GM21423 (cell line): ENCODE results near the gene ERMAP.

Source experiments
- ATAC-seq: cut with Tn5 transposase; IDR thresholded peaks from one replicate; pipeline ENCODE4 v1.9.1; 2021; ENCODE audit warnings: mild to moderate bottlenecking, moderate library complexity; ENCODE audit not compliant: unreplicated experiment

Gene ERMAP, protein sequence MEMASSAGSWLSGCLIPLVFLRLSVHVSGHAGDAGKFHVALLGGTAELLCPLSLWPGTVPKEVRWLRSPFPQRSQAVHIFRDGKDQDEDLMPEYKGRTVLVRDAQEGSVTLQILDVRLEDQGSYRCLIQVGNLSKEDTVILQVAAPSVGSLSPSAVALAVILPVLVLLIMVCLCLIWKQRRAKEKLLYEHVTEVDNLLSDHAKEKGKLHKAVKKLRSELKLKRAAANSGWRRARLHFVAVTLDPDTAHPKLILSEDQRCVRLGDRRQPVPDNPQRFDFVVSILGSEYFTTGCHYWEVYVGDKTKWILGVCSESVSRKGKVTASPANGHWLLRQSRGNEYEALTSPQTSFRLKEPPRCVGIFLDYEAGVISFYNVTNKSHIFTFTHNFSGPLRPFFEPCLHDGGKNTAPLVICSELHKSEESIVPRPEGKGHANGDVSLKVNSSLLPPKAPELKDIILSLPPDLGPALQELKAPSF

GRCh38 chr1:42816585-42817439, at the start of gene ERMAP, which contains the start of gene SVBP:
Gene ERMAP (plus strand): TSS chr1:42817122. CDS start chr1:42830449, 13,327 bp downstream.
Gene SVBP (minus strand): TSS chr1:42817397. CDS start chr1:42816544, 853 bp downstream.
- ATAC-seq, result peak; percentile 82

GRCh38 chr1:42767510-42768000, 49.4 kb upstream of the ERMAP start:
- ATAC-seq, result peak; percentile 5

DNA sequence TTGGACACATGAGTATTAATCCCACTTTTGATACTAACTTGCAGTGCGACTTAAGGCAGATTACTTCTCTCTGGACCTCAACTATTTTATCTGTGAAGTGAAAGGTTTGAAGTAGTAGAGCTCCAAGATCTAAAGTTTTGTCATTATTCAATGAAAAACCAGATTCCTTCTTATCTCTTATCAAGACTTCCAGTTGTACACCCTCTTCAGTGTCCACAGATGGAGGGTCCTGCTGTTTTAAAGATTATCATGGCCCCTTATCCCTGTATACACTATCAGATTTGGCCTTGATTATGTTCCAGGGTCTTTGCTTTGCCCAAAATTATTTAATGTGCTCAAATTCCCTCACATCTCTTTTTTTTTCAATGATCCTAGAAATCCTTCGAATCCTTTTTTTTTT, 48.8 kb upstream of the ERMAP start:
- ATAC-seq, result no peak

GRCh38 chr1:42769811-42770210, 47.1 kb upstream of the ERMAP start:
- no peak for ATAC-seq

GRCh38 chr1:42773420-42773819, 43.5 kb upstream of the ERMAP start:
- ATAC-seq, result no peak

DNA sequence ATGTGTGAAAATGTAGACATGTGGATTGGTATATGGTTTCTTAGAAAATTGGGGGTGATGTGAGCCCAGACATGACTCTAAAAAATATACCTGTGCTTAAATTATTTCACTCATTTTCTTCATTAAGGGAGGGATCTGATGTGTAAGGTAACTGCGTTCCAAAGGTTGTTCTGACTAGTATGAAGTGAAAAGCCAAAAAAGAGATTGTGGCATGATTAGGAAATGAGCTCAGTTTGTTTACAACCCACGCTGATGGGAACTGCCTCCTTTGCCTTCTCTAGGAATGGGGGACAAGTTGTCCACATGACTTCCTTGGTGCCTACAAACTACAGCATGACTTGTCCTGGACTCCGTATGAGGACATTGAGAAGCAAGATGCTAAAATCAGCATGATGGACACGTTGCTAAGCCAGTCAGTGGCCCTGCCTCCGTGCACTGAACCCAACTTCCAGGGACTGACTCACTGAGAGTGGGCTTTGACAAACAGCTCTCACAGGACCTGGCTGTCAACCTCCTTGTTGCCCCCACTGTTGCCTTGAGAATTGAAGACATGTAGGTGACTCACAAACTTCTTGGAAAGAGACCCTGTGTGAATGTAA, 41.9 kb upstream of the ERMAP start:
- no peak for ATAC-seq

DNA sequence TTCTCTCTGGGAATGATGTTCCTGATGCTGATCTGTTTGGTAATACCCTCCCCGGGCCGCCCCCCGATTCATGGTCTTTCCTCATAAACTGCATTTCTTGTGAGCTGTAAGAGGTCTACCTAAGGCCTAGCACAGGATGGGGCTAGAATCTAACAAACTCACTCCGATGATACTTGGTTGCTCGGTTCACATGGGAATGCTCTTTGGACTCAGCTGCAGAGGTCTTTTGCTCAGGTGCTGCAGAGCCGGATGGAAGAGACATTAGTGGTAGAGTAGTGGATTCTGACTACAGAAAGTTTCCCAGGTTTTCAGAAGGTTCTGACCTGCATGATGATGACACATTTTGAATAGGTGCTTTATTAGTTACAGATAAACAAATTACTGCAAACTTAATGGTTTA, 40.4 kb upstream of the ERMAP start:
- no peak for ATAC-seq

DNA sequence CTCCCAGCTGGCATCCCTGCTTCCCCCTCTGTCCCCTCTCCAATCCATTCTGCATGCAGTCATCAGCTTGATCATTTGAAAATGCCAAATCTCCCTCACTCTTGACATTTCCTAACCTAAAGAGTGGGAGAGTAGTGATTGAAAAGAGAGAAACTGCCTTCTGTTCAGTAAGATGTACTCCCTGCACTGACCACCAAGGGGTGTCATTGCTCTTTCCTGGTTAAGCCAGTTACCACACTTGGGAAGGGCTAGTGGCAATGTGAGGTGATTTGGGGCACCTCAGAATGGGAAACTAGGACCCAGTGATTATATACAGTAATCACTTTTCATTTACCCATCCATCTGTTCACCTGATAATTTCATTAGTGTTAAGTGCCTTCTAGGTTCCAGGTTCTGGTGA, 39.1 kb upstream of the ERMAP start:
- no peak for ATAC-seq

DNA sequence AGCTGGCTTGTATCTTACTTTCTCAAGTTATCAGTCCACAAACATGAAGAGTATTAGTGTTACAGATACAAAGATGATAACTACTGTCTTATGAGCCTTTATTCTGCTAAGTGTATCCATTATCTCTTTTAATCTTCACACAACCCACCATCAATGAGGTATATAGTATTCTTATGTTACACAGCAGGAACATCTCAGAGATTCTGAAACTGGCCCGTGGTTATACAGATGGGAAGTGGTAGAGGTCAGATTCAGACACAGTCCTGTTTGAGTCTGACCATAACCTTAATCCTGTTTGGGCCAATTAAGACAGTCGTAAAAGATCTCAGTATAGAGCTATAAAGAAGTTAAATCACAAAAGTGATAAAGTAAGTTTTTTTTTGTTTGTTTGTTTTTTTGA, 37.2 kb upstream of the ERMAP start:
- ATAC-seq, result no peak

DNA sequence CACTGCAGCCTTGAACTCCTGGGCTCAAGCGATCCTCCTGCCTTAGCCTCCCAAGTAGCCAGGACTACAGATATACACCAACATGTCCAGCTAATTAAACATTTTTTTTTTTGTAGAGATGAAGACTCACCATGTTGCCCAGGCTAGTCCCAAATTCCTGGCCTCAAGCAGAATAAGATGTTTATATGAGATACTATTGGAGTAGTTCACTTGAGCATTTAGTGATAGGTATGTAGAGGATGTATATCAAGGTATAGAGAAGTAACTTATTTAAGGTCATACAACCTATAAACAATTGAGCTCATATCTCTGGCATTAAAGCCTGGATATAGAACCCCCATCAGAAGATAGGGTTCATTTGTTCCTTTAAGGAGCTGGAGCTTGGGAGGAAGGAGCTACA, 36.7 kb upstream of the ERMAP start:
- ATAC-seq, result no peak

DNA sequence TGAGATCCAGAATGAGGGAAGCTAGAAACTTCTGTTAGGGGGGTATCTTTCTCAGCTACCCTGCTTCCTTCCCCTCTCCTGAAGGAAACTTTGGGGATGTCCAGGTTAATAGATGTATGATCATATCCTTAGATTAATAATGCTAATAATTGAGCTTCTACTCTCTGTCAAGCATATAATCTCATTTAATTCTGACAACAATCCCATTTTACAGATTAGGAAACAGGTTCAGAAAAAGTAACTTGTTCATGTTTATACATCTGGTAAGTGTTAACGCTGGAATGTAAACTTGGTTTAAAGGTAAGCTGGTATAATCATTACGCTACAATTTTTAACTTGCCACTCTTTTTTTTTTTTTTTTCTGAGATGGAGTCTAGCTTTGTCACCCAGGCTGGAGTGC, 33.8 kb upstream of the ERMAP start:
- ATAC-seq, result no peak

- ATAC-seq, result no peak
Measured at GRCh38 chr1:42784547-42784945, 32.4 kb upstream of the ERMAP start.

DNA sequence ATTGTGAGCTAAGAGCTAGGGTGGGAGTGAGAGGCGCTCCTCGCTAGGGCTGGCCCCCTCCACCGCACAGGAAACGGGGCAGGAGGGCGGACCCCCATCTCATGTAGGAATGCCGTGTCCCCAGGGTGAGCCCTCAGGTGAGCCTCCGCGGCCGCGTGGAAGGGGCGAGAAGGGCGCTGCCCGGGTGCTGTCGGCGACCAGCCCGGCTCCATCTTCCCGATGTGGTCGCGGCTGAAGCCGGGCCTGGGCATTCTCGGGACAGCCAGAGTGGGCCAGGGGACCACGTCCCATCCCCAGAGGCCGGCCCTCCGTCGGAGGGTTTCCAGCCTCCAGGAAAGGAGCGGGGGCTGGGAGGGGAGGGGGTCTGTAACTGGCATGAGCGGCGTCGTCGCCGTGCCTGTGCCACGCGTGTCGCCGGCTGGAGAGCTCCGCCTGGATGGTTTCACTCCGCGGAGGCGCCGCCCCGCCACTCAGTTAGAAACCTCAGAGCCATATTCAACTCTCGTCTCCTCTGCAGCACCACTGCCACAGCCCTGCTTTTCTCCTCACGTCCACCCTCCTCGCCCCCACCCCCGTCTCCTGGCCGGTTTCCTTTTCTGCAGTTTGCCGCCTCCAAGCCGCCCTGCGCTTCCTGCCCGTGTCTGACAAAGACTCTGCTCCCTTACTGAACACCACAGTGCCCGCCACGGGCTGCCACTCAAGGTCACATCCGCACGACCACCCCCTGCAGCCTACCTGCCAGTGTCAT, 31.8 kb upstream of the ERMAP start, which contains the start of gene TMEM269:
TMEM269 (plus strand) TSS at position 46 of the 748 bp plus-strand sequence. CDS start 4,903 bp downstream, outside the sequence.
- no peak for ATAC-seq

DNA sequence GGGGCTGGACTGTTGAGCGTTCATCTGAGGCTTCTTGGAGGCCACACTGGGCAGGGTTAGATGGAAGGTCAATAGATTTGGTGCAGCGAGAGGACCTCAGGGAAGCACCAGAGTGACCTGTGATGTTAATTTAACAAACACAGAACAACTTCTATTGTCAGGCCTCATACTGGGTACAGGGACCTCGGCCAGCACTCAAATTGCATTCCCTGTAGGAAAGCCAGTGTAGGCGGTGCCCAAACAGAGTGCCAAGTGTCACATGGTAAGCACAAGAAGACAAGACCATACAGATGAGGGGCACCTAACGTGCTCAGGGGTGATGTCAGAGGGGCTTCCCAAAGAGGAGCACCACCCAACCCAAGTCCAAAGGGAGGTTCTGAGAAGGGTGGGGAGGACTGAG, 30.8 kb upstream of the ERMAP start:
- ATAC-seq, result no peak

DNA sequence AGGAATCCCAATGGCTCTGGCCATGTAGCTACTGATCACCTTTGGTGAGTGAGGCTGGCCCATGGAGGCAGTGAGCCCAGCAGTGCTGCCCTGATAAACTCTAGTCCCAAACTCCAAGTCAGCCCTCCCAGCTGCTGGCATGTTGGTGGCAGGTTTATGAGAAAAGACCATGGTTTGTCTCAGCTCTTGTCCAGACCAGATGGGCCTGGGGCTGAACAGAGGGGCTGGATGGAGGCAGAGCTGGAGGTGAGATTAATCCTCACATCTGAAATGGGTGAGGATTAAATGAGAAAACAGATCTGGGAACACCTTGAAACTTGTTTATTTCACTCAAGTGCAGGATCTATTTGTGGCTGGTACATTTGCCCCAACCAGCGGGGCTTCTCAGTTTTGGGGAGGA, 28.9 kb upstream of the ERMAP start:
- ATAC-seq, result no peak

GRCh38 chr1:42793824-42794223, 23.1 kb upstream of the ERMAP start:
- ATAC-seq, result no peak

- ATAC-seq, result no peak
Measured at GRCh38 chr1:42797414-42797813, 19.5 kb upstream of the ERMAP start.

DNA sequence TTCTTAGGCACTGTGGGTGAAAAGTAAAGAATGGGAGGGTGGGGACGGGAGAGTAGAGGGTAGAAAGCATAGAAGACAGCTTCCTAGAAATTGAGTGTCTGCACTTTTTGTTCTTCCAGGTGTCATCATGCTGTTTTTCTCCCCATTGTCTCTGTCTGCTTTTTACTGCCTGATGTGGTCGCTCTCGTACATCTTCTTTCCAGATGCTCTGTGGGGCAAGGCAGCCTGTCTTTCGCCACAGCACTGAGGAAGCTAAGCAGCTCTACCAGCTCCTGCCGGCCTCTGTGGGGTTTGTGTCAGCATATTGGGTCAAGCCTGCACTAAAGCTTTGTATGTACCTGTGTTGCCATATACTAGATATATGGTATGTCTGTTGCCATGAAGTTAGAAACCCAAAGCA, 18.9 kb upstream of the ERMAP start:
- ATAC-seq, result no peak

- ATAC-seq, result no peak
Measured at GRCh38 chr1:42801832-42802473, 15.0 kb upstream of the ERMAP start.

DNA sequence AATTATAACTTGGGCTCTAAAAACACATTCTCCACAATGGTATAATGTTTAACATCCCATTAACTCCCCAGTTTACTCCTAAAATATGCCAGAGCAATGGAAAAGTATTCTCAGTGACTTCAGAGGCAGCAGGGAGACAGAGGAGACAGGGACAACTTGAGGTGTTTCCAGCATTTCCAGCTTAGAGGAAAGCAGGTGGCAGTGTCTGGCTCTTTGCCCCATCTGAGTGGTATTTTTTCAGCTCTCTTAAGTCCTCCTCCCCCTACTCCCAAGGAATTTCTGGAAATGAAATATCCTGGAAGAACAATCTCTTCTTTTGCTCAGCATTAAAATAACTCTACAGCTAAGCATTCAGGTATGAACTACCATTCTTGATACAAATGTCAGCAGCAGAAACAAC, 10.8 kb upstream of the ERMAP start:
- ATAC-seq, result no peak
